HG03175 (cell line): Measurements from ENCODE around the gene ACP7.
"Not testable (repeated sequence)": the region's sequence is repeated elsewhere in the genome, so short reads cannot be mapped to it uniquely, and the experiment has no call there.

Experiments used
- ATAC-seq: cut with Tn5 transposase; IDR thresholded peaks from one replicate; pipeline ENCODE4 v1.9.1; 2021; ENCODE audit warnings: mild to moderate bottlenecking, moderate library complexity; ENCODE audit not compliant: unreplicated experiment

ACP7 gene

GRCh38 chr19:39083983-39084731 is at the start of gene ACP7:
Gene ACP7 (plus strand): TSS chr19:39084368. CDS start chr19:39085270, 902 bp downstream.
- ATAC-seq = no peak

- ATAC-seq = no peak
Observed at GRCh38 chr19:39036581-39036980, 47.6 kb upstream of the ACP7 start.

- no peak for ATAC-seq
Observed at GRCh38 chr19:39037194-39037593, 47.0 kb upstream of the ACP7 start.

GRCh38 chr19:39038098-39038497 is 46.1 kb upstream of the ACP7 start:
- ATAC-seq = no peak

- no peak for ATAC-seq
Observed at GRCh38 chr19:39045506-39045905, 38.7 kb upstream of the ACP7 start.

GRCh38 chr19:39046037-39046821 is 37.9 kb upstream of the ACP7 start:
- no peak for ATAC-seq

- ATAC-seq = no peak
Observed at GRCh38 chr19:39047073-39047472, 37.1 kb upstream of the ACP7 start.

GRCh38 chr19:39052243-39052746 is 31.9 kb upstream of the ACP7 start:
- no peak for ATAC-seq

- ATAC-seq = no peak
Observed at GRCh38 chr19:39052846-39053245, 31.3 kb upstream of the ACP7 start.

- ATAC-seq = no peak
Observed at GRCh38 chr19:39053276-39054090, 30.7 kb upstream of the ACP7 start.

- no peak for ATAC-seq
Observed at GRCh38 chr19:39054091-39054470, 30.1 kb upstream of the ACP7 start.

GRCh38 chr19:39057615-39058014 is 26.6 kb upstream of the ACP7 start:
- ATAC-seq = no peak

GRCh38 chr19:39059302-39059701 is 24.9 kb upstream of the ACP7 start:
- ATAC-seq = no peak

- no peak for ATAC-seq
Observed at GRCh38 chr19:39060171-39060570, 24.0 kb upstream of the ACP7 start.

GRCh38 chr19:39064405-39064804 is 19.8 kb upstream of the ACP7 start:
- no peak for ATAC-seq

- no peak for ATAC-seq
Observed at GRCh38 chr19:39065928-39066327, 18.2 kb upstream of the ACP7 start.

- no peak for ATAC-seq
Observed at GRCh38 chr19:39067104-39067503, 17.1 kb upstream of the ACP7 start.

- not testable (repeated sequence) for ATAC-seq
Observed at GRCh38 chr19:39068259-39068658, 15.9 kb upstream of the ACP7 start.

GRCh38 chr19:39070888-39071287 is 13.3 kb upstream of the ACP7 start:
- ATAC-seq = no peak

GRCh38 chr19:39074205-39074692 is 9.9 kb upstream of the ACP7 start:
- no peak for ATAC-seq

- ATAC-seq = no peak
Observed at GRCh38 chr19:39074942-39075341, 9.2 kb upstream of the ACP7 start.
